Pancreas (tissue), 10 donors: Measurements from ENCODE around the gene LIG1. TPM values are rescaled to one million over a fixed set of nuclear protein-coding genes. Genes with fewer than 3 reads are reported as not detected.

Experiments used
- ATAC-seq, 4 donors: fragments of 200-7000 bp; cut with Tn5 transposase; one replicate each; pipeline versions ENCODE4 v1.8.0 to v1.9.1; 2020; ENCODE audit warnings: mild to moderate bottlenecking in 4 of 4, moderate library complexity in 4 of 4
- DNase-seq, 6 donors: peaks; one replicate each; pipeline ENCODE4 v3.0.0-alpha.2; 2020
- FAIRE-seq: peaks from 2 replicates; lab custom pipeline; 2012; peaks lifted over from hg19 to GRCh38; lab: Jason Lieb, UNC
- H3K27ac ChIP-seq, 4 donors: fragments of 200-600 bp; sonication (generic); 1 replicate in 3 of 4; 2 replicates in 1 of 4; pipeline versions ENCODE4 v1.5.0 to v1.8.0; 2020
- H3K27me3 ChIP-seq, 4 donors: fragments of 200-600 bp; one replicate each; pipeline ENCODE4 v1.8.0; 2021
- H3K36me3 ChIP-seq, 3 donors: fragments of 200-600 bp; sonication (generic) in 1 of 3; one replicate each; pipeline versions ENCODE4 v1.5.0 to v1.8.0; 2020 to 2021
- H3K4me1 ChIP-seq, 3 donors: fragments of 200-600 bp; one replicate each; pipeline ENCODE4 v1.8.0; 2021
- H3K4me3 ChIP-seq, 4 donors: fragments of 200-600 bp; sonication (generic) in 2 of 4; one replicate each; pipeline versions ENCODE4 v1.5.0 to v1.8.0; 2020 to 2021
- H3K9me3 ChIP-seq, 4 donors: fragments of 200-600 bp; one replicate each; pipeline ENCODE4 v1.8.0; 2021
- WGBS, 2 donors: extraction: QIAGEN DNeasy Blood & Tissue Kit; methylation state at CpG; one replicate each; pipeline ENCODE4 v1.1.7; 2013; 5-methylcytosine and 5-hydroxymethylcytosine counted together
- intact Hi-C, 3 donors: fragments of 100-400 bp; cut with DNase I; formaldehyde crosslinking; loops; one replicate each; pipeline versions ENCODE4 v1.11.1 to v1.14.2; 2022
- polyA plus RNA-seq, 2 donors: library from polyadenylated mRNA; stranded (reverse); fragments of 200-250 nt; gene quantifications; one replicate each; pipeline ENCODE4 v1.2.3, GENCODE V29; 2013
- total RNA-seq, 6 donors: library from RNA; stranded (reverse); fragmentation: NEBNext Ultra II Directional in 4 of 6; extraction: Animal tissue kit (Norgen Biotek cat#: 25700) in 4 of 6; gene quantifications; one replicate each; pipeline versions ENCODE4 v1.2.1 to v1.2.4, GENCODE V29; 2021 to 2023
- TF ChIP-seq, protein P1 (sequence below), 4 donors: fragments of 200-600 bp; sonication (generic) in 3 of 4; IDR thresholded peaks; one replicate each; pipeline versions ENCODE4 v1.5.0 to v1.8.0; 2021; ENCODE audit warnings: antibody characterized with exemption in 4 of 4
- donor health status: healthy with polysubstance abuse.
- donor health status: DM: no; HTN: no; CAD: no; lungs with moderate emphysema.
- donor health status: DM: no; HTN: no; CAD: no.
- donor health status: control.
- donor health status: control.
- donor health status: Bipolar disorder and iron deficiency.
- donor health status: DM: yes; HTN: yes; CAD: no.
- donor health status: DM: no; HTN: no; CAD: no.
- donor health status: DM: no; HTN: no; CAD: no.
- donor health status: DM: yes; HTN: yes; CAD: no.

LIG1 gene
- total and polyA plus RNA-seq, 8 donors = 10.1 to 78.8 (median 21.0) TPM

GRCh38 chr19:48210005-48210404 lies 39.9 kb upstream of the LIG1 start:
- Histone ChIP-seq H3K4me1 (peaks cover 0 to under 1% (median 0%) of the 10 kb centered on the region in 3 donors), H3K27ac (no peak overlapping the region), H3K9me3 (no peaks in the 10 kb centered on the region), H3K27me3 (no peaks in the 10 kb centered on the region), H3K36me3 (peaks cover 0 to 6% (median 0%) of the 10 kb centered on the region in 3 donors), H3K4me3 (no peak overlapping the region)
- WGBS, 2 donors = 77 to 82% methylated on average over 3 of the region's 3 CpGs
- DNase-seq = no peak
- ATAC-seq = no peak
- TF ChIP-seq, protein P1, sequence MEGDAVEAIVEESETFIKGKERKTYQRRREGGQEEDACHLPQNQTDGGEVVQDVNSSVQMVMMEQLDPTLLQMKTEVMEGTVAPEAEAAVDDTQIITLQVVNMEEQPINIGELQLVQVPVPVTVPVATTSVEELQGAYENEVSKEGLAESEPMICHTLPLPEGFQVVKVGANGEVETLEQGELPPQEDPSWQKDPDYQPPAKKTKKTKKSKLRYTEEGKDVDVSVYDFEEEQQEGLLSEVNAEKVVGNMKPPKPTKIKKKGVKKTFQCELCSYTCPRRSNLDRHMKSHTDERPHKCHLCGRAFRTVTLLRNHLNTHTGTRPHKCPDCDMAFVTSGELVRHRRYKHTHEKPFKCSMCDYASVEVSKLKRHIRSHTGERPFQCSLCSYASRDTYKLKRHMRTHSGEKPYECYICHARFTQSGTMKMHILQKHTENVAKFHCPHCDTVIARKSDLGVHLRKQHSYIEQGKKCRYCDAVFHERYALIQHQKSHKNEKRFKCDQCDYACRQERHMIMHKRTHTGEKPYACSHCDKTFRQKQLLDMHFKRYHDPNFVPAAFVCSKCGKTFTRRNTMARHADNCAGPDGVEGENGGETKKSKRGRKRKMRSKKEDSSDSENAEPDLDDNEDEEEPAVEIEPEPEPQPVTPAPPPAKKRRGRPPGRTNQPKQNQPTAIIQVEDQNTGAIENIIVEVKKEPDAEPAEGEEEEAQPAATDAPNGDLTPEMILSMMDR (IDR thresholded peaks at IDR 0.05) = no peak
- FAIRE-seq = no peak
- intact Hi-C loops = no loop called here

DNA sequence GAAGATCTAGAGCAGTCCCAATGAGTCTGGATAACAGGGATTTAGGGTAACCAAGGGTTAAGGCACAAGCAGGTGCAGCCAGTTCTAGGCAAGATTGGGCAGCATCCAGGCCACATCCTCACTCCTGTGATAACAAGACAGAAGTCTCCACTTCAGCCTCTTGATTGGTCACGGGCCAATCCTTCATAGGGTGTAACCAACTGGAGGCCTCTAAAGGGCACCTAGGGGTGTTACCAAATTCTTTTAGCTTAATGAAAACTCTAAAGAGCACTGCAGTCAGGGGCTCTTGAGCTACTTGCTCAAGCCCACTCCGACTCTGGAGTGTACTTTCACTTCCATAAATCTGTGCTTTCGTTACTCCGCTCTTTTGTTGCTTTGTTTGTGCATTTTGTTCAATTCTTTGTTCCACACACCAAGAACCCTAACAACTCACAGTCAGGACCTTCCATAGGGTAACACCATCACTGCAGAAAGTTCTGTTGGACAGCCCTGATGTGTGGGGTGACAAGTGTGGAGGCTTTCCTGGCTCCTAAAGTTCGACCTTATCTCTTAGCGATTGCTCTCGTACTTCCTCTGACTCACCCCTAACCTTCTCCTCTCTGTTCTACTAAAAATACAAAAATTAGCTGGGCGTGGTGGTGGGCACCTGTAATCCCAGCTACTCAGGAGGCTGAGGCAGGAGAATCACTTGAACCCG lies 36.4 kb upstream of the LIG1 start:
- no peaks in the 10 kb centered on the region for H3K9me3 ChIP-seq
- H3K36me3 ChIP-seq = peaks cover 0 to 6% (median 0%) of the 10 kb centered on the region in 3 donors
- ATAC-seq (no peak), FAIRE-seq (no peak), DNase-seq (no peak)
- H3K27me3 ChIP-seq = no peaks in the 10 kb centered on the region
- peaks cover 0 to 14% (median 0%) of the 10 kb centered on the region in 3 donors for H3K4me1 ChIP-seq
- WGBS, 2 donors = 86 to 95% methylated on average over 9 of the region's 9 CpGs
- no peak overlapping the region for H3K4me3 ChIP-seq
- no peak overlapping the region for H3K27ac ChIP-seq
- intact Hi-C loops = no loop called here
- TF ChIP-seq, protein P1 (IDR thresholded peaks at IDR 0.05) = no peak

- H3K4me3 ChIP-seq = peak overlapping the region; percentile 45 to 75 (median 60)
- intact Hi-C loops = no loop called here
- peak; percentile 90 for FAIRE-seq
- TF ChIP-seq, protein P1 (IDR thresholded peaks at IDR 0.05) = no peak
- WGBS, 2 donors = 0 to 1% methylated on average over 34 of the region's 34 CpGs
- peaks cover 0 to 14% (median 0%) of the 10 kb centered on the region in 3 donors for H3K4me1 ChIP-seq
- H3K36me3 ChIP-seq = no peaks in the 10 kb centered on the region
- no peaks in the 10 kb centered on the region for H3K27me3 ChIP-seq
- H3K9me3 ChIP-seq = no peaks in the 10 kb centered on the region
- ATAC-seq = peak; percentile 98 to 99 (median 99)
- peak overlapping the region; percentile 37 to 74 (median 60) for H3K27ac ChIP-seq
- DNase-seq = peak; percentile 89 to 99 (median 96)
These were observed 33.9 kb upstream of the LIG1 start for GRCh38 chr19:48203794-48204628.

- DNase-seq (no peak), ATAC-seq (peak in 2 of 4 donors; percentile 4 to 9), FAIRE-seq (no peak)
- TF ChIP-seq, protein P1 (IDR thresholded peaks at IDR 0.05) = no peak
- 1 to 2% methylated on average over 5 of the region's 5 CpGs for WGBS, 2 donors
- Histone ChIP-seq H3K36me3 (no peaks in the 10 kb centered on the region), H3K27me3 (no peaks in the 10 kb centered on the region), H3K4me1 (peaks cover 0 to 14% (median 0%) of the 10 kb centered on the region in 3 donors), H3K9me3 (no peaks in the 10 kb centered on the region), H3K4me3 (peak overlapping the region; percentile 45 to 75 (median 60)), H3K27ac (peak overlapping the region; percentile 37 to 74 (median 60))
- intact Hi-C loops = no loop called here
These were observed 33.2 kb upstream of the LIG1 start for GRCh38 chr19:48203222-48203793.
